Heart right ventricle (tissue), 16 donors: ENCODE results near the gene USP43. TPM values are rescaled to one million over a fixed set of nuclear protein-coding genes. Genes with fewer than 3 reads are reported as not detected.

ENCODE experiments used
- ATAC-seq, 8 donors: fragments of 200-7000 bp; cut with Tn5 transposase; one replicate each; pipeline ENCODE4 v1.9.1; 2020; ENCODE audit warnings: mild to moderate bottlenecking in 8 of 8, moderate library complexity in 8 of 8, moderate number of reproducible peaks in 1 of 8
- DNase-seq, 2 donors: peaks; one replicate each; pipeline ENCODE4 v3.0.0-alpha.2; 2020
- H3K27ac ChIP-seq, 10 donors: fragments of 200-600 bp; sonication (generic) in 2 of 10; one replicate each; pipeline versions ENCODE4 v1.5.0 to v1.8.0; 2020 to 2022; ENCODE audit warnings: mild to moderate bottlenecking in 3 of 10
- H3K27me3 ChIP-seq, 7 donors: fragments of 200-600 bp; one replicate each; pipeline ENCODE4 v1.8.0; 2021 to 2022; ENCODE audit warnings: mild to moderate bottlenecking in 2 of 7
- H3K36me3 ChIP-seq, 9 donors: fragments of 200-600 bp; sonication (generic) in 1 of 9; one replicate each; pipeline versions ENCODE4 v1.5.0 to v1.8.0; 2020 to 2022; ENCODE audit warnings: mild to moderate bottlenecking in 2 of 9
- H3K4me1 ChIP-seq, 9 donors: fragments of 200-600 bp; sonication (generic) in 1 of 9; one replicate each; pipeline versions ENCODE4 v1.5.0 to v1.8.0; 2020 to 2022; ENCODE audit warnings: mild to moderate bottlenecking in 4 of 9
- H3K4me3 ChIP-seq, 10 donors: fragments of 200-600 bp; sonication (generic) in 2 of 10; one replicate each; pipeline versions ENCODE4 v1.5.0 to v1.8.0; 2020 to 2022; ENCODE audit warnings: mild to moderate bottlenecking in 7 of 10, moderate library complexity in 2 of 10
- H3K9me3 ChIP-seq, 11 donors: fragments of 200-600 bp in 10 of 11; sonication (generic) in 2 of 11; one replicate each; pipeline versions ENCODE4 v1.5.0 to v1.8.0; 2013 to 2022; ENCODE audit warnings: mild to moderate bottlenecking in 2 of 11, control low read depth in 1 of 11, moderate library complexity in 1 of 11
- WGBS, 2 donors: extraction: QIAGEN DNeasy Blood & Tissue Kit; methylation state at CpG; one replicate each; pipeline ENCODE4 v1.1.7; 2013; ENCODE audit warnings: inconsistent platforms in 1 of 2; 5-methylcytosine and 5-hydroxymethylcytosine counted together
- intact Hi-C, 10 donors: fragments of 100-400 bp; cut with DNase I; formaldehyde crosslinking; loops; one replicate each; pipeline versions ENCODE4 v1.11.1 to v1.14.2; 2022
- polyA plus RNA-seq, 2 donors: library from polyadenylated mRNA; stranded (reverse); fragments of 200-250 nt; gene quantifications; one replicate each; pipeline ENCODE4 v1.2.3, GENCODE V29; 2013
- total RNA-seq, 10 donors: library from RNA; stranded (reverse); fragmentation: NEBNext Ultra II Directional in 3 of 10; extraction: Animal tissue kit (Norgen Biotek cat#: 25700) in 3 of 10; gene quantifications; one replicate each; pipeline versions ENCODE4 v1.2.1 to v1.2.4, GENCODE V29; 2021 to 2023
- TF ChIP-seq, protein P1 (sequence below), 9 donors: fragments of 200-600 bp; sonication (generic) in 2 of 9; IDR thresholded peaks; one replicate each; pipeline versions ENCODE4 v1.5.0 to v1.8.0; 2021 to 2022; ENCODE audit warnings: antibody characterized with exemption in 9 of 9, mild to moderate bottlenecking in 5 of 9, moderate library complexity in 1 of 9
- donor health status: Arrhythmogenic right ventricular cardiomyopathy.
- donor health status: ischemic (EF 13 %, LVEDD 7.1; RV severe dilation, severe dysfunction).
- donor health status: healthy with polysubstance abuse.
- donor health status: DM: no; HTN: yes; CAD: no.
- donor health status: DM: no; HTN: no; CAD: no.
- donor health status: ischemic (EF 25% LVEDD 6.9; RV normal size, moderate dysfunction).
- donor health status: ischemic (EF 25% LVEDD 5.7; RV mildly dilated, moderate dysfunction).
- donor health status: healthy.
- donor health status: DM: yes; HTN: yes; CAD: no.
- donor health status: Ischemic cardiomyopathy.
- donor health status: ischemic (EF 35%, LVEDD 5.7; RV mildly dilated, moderate dysfunction).
- donor health status: nonischemic (EF 11% LVEDD 7.7; RV severe dilation, severe dysfunction).
- donor health status: DM: yes; HTN: yes; CAD: no.
- donor health status: PGD.
- donor health status: ischemic (EF 29% LVEDD 5.4; RV normal size, mild dysfunction).
- donor health status: nonischemic (EF 23%, LVEDD 6.1; RV moderate dilation, normal function).

USP43 gene
- total and polyA plus RNA-seq, 12 donors, result 0.03 to 0.07 TPM; not detected in 10

DNA sequence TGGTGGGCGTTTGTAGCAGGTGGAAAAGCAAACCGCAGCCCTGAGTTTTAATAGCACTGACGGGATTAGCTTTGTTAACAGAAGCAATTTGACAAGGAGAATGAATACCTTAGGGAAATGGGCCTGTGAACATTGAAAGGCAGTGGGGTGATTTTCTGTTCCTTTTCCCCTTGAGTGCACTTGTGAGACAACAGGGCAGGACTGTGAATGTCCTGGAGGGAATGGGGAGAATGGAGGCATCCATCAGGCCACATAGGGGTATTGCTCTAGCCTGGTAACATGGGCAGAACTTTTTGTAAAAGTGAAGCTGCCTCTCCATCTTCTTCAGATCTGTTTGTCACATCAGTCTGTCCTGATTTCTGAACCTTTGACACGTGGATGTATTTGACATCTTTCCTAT is 26.2 kb downstream of the USP43 start:
- Histone ChIP-seq H3K27me3 (peaks cover 0 to 27% (median 13%) of the 10 kb centered on the region in 7 donors), H3K27ac (no peak overlapping the region), H3K4me1 (no peaks in the 10 kb centered on the region), H3K36me3 (no peaks in the 10 kb centered on the region), H3K9me3 (no peaks in the 10 kb centered on the region), H3K4me3 (no peak overlapping the region)
- TF ChIP-seq, protein P1, sequence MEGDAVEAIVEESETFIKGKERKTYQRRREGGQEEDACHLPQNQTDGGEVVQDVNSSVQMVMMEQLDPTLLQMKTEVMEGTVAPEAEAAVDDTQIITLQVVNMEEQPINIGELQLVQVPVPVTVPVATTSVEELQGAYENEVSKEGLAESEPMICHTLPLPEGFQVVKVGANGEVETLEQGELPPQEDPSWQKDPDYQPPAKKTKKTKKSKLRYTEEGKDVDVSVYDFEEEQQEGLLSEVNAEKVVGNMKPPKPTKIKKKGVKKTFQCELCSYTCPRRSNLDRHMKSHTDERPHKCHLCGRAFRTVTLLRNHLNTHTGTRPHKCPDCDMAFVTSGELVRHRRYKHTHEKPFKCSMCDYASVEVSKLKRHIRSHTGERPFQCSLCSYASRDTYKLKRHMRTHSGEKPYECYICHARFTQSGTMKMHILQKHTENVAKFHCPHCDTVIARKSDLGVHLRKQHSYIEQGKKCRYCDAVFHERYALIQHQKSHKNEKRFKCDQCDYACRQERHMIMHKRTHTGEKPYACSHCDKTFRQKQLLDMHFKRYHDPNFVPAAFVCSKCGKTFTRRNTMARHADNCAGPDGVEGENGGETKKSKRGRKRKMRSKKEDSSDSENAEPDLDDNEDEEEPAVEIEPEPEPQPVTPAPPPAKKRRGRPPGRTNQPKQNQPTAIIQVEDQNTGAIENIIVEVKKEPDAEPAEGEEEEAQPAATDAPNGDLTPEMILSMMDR (IDR thresholded peaks at IDR 0.05), result no peak
- ATAC-seq, result no peak
- intact Hi-C loops, result no loop called here
- no peak for DNase-seq
- WGBS, 2 donors, result 64 to 72% methylated on average over 4 of the region's 4 CpGs

- Histone ChIP-seq H3K27me3 (peaks cover 0 to 27% (median 13%) of the 10 kb centered on the region in 7 donors), H3K9me3 (no peaks in the 10 kb centered on the region), H3K4me1 (no peaks in the 10 kb centered on the region), H3K4me3 (no peak overlapping the region), H3K27ac (no peak overlapping the region), H3K36me3 (no peaks in the 10 kb centered on the region)
- 79 to 91% methylated on average over 8 of the region's 8 CpGs for WGBS, 2 donors
- TF ChIP-seq, protein P1 (IDR thresholded peaks at IDR 0.05), result no peak
- no peak for DNase-seq
- intact Hi-C loops, result no loop called here
- no peak for ATAC-seq
Measured at GRCh38 chr17:9672266-9672665, 26.9 kb downstream of the USP43 start.

GRCh38 chr17:9672691-9673090 is 27.4 kb downstream of the USP43 start:
- WGBS, 2 donors, result 71% methylated on average over 6 of the region's 6 CpGs

DNA sequence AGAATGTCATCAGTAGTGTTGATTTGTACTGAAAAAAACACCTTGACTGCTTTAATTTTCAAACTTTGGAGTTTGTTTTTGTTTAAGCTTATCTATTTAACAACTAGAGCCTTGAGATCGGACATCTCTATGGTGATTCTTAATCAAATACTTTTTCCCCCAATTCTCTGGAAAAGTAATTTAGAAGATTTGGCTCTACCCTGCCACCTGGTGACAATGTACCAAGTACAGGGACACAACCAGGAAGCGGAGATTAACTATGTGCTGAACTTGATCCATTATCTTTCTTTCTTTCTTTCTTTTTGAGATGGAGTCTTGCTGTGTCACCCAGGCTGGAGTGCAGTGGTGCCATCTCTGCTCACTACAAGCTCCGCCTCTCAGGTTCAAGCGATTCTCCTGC is 30.8 kb downstream of the USP43 start:
- TF ChIP-seq, protein P1 (IDR thresholded peaks at IDR 0.05), result peak in 4 of 9 donors; percentile 9 to 22 (median 18)
- DNase-seq, result no peak
- Histone ChIP-seq H3K36me3 (no peaks in the 10 kb centered on the region), H3K27me3 (peaks cover 0 to 5% (median 0%) of the 10 kb centered on the region in 7 donors), H3K4me3 (no peak overlapping the region), H3K9me3 (peaks cover 0 to 18% (median 6%) of the 10 kb centered on the region in 11 donors), H3K4me1 (no peaks in the 10 kb centered on the region), H3K27ac (no peak overlapping the region)
- intact Hi-C loops, result no loop called here
- 78 to 83% methylated on average over 4 of the region's 4 CpGs for WGBS, 2 donors
- ATAC-seq, result no peak

More at GRCh38 chr17:9672691-9673090, 27.4 kb downstream of the USP43 start:
- Histone ChIP-seq H3K4me1 (no peaks in the 10 kb centered on the region), H3K27ac (no peak overlapping the region), H3K36me3 (no peaks in the 10 kb centered on the region), H3K27me3 (peaks cover 0 to 27% (median 11%) of the 10 kb centered on the region in 7 donors), H3K4me3 (no peak overlapping the region), H3K9me3 (no peaks in the 10 kb centered on the region)
- ATAC-seq, result no peak
- intact Hi-C loops, result no loop called here
- DNase-seq, result no peak
- TF ChIP-seq, protein P1 (IDR thresholded peaks at IDR 0.05), result no peak
